Activated CD4-positive, alpha-beta T cell treated with anti-CD3 and anti-CD28 coated beads, Interleukin-2, Interleukin-4, amounts not matched to agents 100 ng/mL and 50 ng/mL, durations not matched to agents 16 hours and 8 hours (primary cell): Measurements from ENCODE around the gene IREB2.
A peak's percentile ranks its signal among the peaks of the same experiment; 100 is the strongest.
"Not testable (repeated sequence)": the region's sequence is repeated elsewhere in the genome, so short reads cannot be mapped to it uniquely, and the experiment has no call there.

ENCODE experiments used
- DNase-seq: peaks from one replicate; pipeline ENCODE4 v3.0.0-alpha.2; 2020; ENCODE audit warnings: low spot score

IREB2 gene

GRCh38 chr15:78477295-78477694 is 39.3 kb downstream of the IREB2 start:
- no peak for DNase-seq

- no peak for DNase-seq
These were observed 41.6 kb downstream of the IREB2 start for GRCh38 chr15:78479650-78480049.

- DNase-seq, result no peak
These were observed 43.9 kb downstream of the IREB2 start for GRCh38 chr15:78481917-78482316.

- DNase-seq, result no peak
These were observed 54.9 kb downstream of the IREB2 start for GRCh38 chr15:78492872-78493271.

GRCh38 chr15:78501857-78502256 is 63.8 kb downstream of the IREB2 start:
- DNase-seq, result no peak

GRCh38 chr15:78502641-78503040 is 64.6 kb downstream of the IREB2 start:
- no peak for DNase-seq

- DNase-seq, result peak; percentile 84
These were observed 69.2 kb downstream of the IREB2 start, which contains the start of gene HYKK for GRCh38 chr15:78506971-78507830. HYKK (plus strand) TSS chr15:78507577; CDS start chr15:78513089, 5,512 bp downstream.

- no peak for DNase-seq
These were observed 69.8 kb downstream of the IREB2 start for GRCh38 chr15:78507831-78508160.

- no peak for DNase-seq
These were observed 70.3 kb downstream of the IREB2 start for GRCh38 chr15:78508272-78508671.

- DNase-seq, result no peak
These were observed 71.8 kb downstream of the IREB2 start for GRCh38 chr15:78509726-78510312.

GRCh38 chr15:78520035-78520434 is 82.0 kb downstream of the IREB2 start:
- not testable (repeated sequence) for DNase-seq

GRCh38 chr15:78524230-78524629 is 86.2 kb downstream of the IREB2 start:
- no peak for DNase-seq

GRCh38 chr15:78527325-78527724 is 89.3 kb downstream of the IREB2 start:
- no peak for DNase-seq

- no peak for DNase-seq
These were observed 95.3 kb downstream of the IREB2 start for GRCh38 chr15:78533331-78533730.

- no peak for DNase-seq
These were observed 98.1 kb downstream of the IREB2 start for GRCh38 chr15:78536134-78536533.

- DNase-seq, result no peak
These were observed 99.4 kb downstream of the IREB2 start for GRCh38 chr15:78537266-78537905.

- DNase-seq, result no peak
These were observed 100.3 kb downstream of the IREB2 start for GRCh38 chr15:78538358-78538757.

GRCh38 chr15:78539464-78540140 is 101.6 kb downstream of the IREB2 start:
- not testable (repeated sequence) for DNase-seq

- DNase-seq, result peak; percentile 93
These were observed 102.3 kb downstream of the IREB2 start, which contains the start of gene PSMA4 for GRCh38 chr15:78540141-78540870. PSMA4 (plus strand) TSS chr15:78540444; CDS start chr15:78541928, 1,484 bp downstream.

- peak; percentile 22 for DNase-seq
These were observed 103.1 kb downstream of the IREB2 start for GRCh38 chr15:78540871-78541743.

GRCh38 chr15:78541744-78542034 is 103.7 kb downstream of the IREB2 start:
- DNase-seq, result no peak
